HG03135 (cell line): ENCODE data around the gene GHITM.
"Not testable (repeated sequence)": the region's sequence is repeated elsewhere in the genome, so short reads cannot be mapped to it uniquely, and the experiment has no call there.

ENCODE experiments used
- ATAC-seq: cut with Tn5 transposase; IDR thresholded peaks from one replicate; pipeline ENCODE4 v1.9.1; 2021; ENCODE audit warnings: mild to moderate bottlenecking, moderate library complexity; ENCODE audit not compliant: unreplicated experiment

The GHITM gene

GRCh38 chr10:84147347-84147746 lies 8.0 kb downstream of the GHITM start:
- ATAC-seq, result no peak

- peak; percentile 52 for ATAC-seq
These were observed 8.8 kb downstream of the GHITM start for GRCh38 chr10:84148006-84148597.

- no peak for ATAC-seq
These were observed 10.5 kb downstream of the GHITM start for GRCh38 chr10:84149854-84150253.

GRCh38 chr10:84152769-84153168 lies 13.5 kb downstream of the GHITM start:
- no peak for ATAC-seq

- ATAC-seq, result no peak
These were observed 16.2 kb downstream of the GHITM start for GRCh38 chr10:84155521-84155920.

GRCh38 chr10:84156009-84156408 lies 16.7 kb downstream of the GHITM start:
- ATAC-seq, result no peak

- ATAC-seq, result no peak
These were observed 17.5 kb downstream of the GHITM start for GRCh38 chr10:84156768-84157167.

- ATAC-seq, result no peak
These were observed 18.8 kb downstream of the GHITM start for GRCh38 chr10:84158061-84158460.

- ATAC-seq, result no peak
These were observed 19.2 kb downstream of the GHITM start for GRCh38 chr10:84158550-84158949.

- no peak for ATAC-seq
These were observed 19.9 kb downstream of the GHITM start for GRCh38 chr10:84159076-84159685.

- no peak for ATAC-seq
These were observed 21.5 kb downstream of the GHITM start for GRCh38 chr10:84160663-84161362.

- no peak for ATAC-seq
These were observed 24.7 kb downstream of the GHITM start for GRCh38 chr10:84163996-84164395.

GRCh38 chr10:84164442-84164841 lies 25.1 kb downstream of the GHITM start:
- no peak for ATAC-seq

GRCh38 chr10:84166620-84167288 lies 27.4 kb downstream of the GHITM start:
- ATAC-seq, result peak; percentile 50

GRCh38 chr10:84167289-84167653 lies 28.0 kb downstream of the GHITM start:
- ATAC-seq, result peak; percentile 19

- ATAC-seq, result not testable (repeated sequence)
These were observed 29.1 kb downstream of the GHITM start for GRCh38 chr10:84168382-84168781.

GRCh38 chr10:84171237-84171636 lies 31.9 kb downstream of the GHITM start:
- ATAC-seq, result not testable (repeated sequence)

- ATAC-seq, result peak; percentile 29
These were observed 32.6 kb downstream of the GHITM start for GRCh38 chr10:84171700-84172466.

GRCh38 chr10:84172467-84173356 lies 33.4 kb downstream of the GHITM start:
- ATAC-seq, result peak; percentile 49

- ATAC-seq, result no peak
These were observed 34.2 kb downstream of the GHITM start, which contains the start of gene GPR15LG for GRCh38 chr10:84173501-84173929. TSS of gene GPR15LG (plus strand) at chr10:84173801. CDS start at chr10:84173852, 51 bp downstream.
